ENCODE measurements around the gene HSPB7.
"Not testable (repeated sequence)": the region's sequence is repeated elsewhere in the genome, so short reads cannot be mapped to it uniquely, and the experiment has no call there.

The HSPB7 gene

GRCh38 chr1:16048573-16049189 lies 30.8 kb upstream of the HSPB7 start:
- DNase-seq: no peak

GRCh38 chr1:16047791-16048475 lies 30.1 kb upstream of the HSPB7 start:
- no peak for DNase-seq

- DNase-seq: no peak
Observed at GRCh38 chr1:16046842-16047241, 29.0 kb upstream of the HSPB7 start.

- DNase-seq: no peak
Observed at GRCh38 chr1:16043950-16044349, 26.1 kb upstream of the HSPB7 start.

GRCh38 chr1:16043521-16043920 lies 25.7 kb upstream of the HSPB7 start, which contains the start of gene CLCNKB:
TSS of gene CLCNKB (plus strand) at chr1:16043782. CDS start at chr1:16044493, 711 bp downstream.
- DNase-seq: no peak

- DNase-seq: not testable (repeated sequence)
Observed at GRCh38 chr1:16042654-16043053, 24.8 kb upstream of the HSPB7 start.

GRCh38 chr1:16042096-16042495 lies 24.3 kb upstream of the HSPB7 start:
- no peak for DNase-seq

GRCh38 chr1:16041200-16041599 lies 23.4 kb upstream of the HSPB7 start:
- DNase-seq: no peak

- DNase-seq: not testable (repeated sequence)
Observed at GRCh38 chr1:16039871-16040270, 22.0 kb upstream of the HSPB7 start.

- DNase-seq: no peak
Observed at GRCh38 chr1:16038620-16038912, 20.7 kb upstream of the HSPB7 start.

- DNase-seq: not testable (repeated sequence)
Observed at GRCh38 chr1:16036461-16036860, 18.6 kb upstream of the HSPB7 start.

GRCh38 chr1:16033103-16033632 lies 15.3 kb upstream of the HSPB7 start:
- not testable (repeated sequence) for DNase-seq

- peak; percentile 22 for DNase-seq
Observed at GRCh38 chr1:16032388-16033102, 14.7 kb upstream of the HSPB7 start.

GRCh38 chr1:16031551-16031950 lies 13.7 kb upstream of the HSPB7 start:
- no peak for DNase-seq

- no peak for DNase-seq
Observed at GRCh38 chr1:16029288-16029687, 11.4 kb upstream of the HSPB7 start.

- not testable (repeated sequence) for DNase-seq
Observed at GRCh38 chr1:16029003-16029268, 11.1 kb upstream of the HSPB7 start.

- no peak for DNase-seq
Observed at GRCh38 chr1:16028237-16029002, 10.6 kb upstream of the HSPB7 start.

- no peak for DNase-seq
Observed at GRCh38 chr1:16026723-16027484, 9.1 kb upstream of the HSPB7 start.

- not testable (repeated sequence) for DNase-seq
Observed at GRCh38 chr1:16026302-16026701, 8.5 kb upstream of the HSPB7 start.

GRCh38 chr1:16023050-16023653 lies 5.3 kb upstream of the HSPB7 start:
- no peak for DNase-seq

GRCh38 chr1:16022393-16022792 lies 4.5 kb upstream of the HSPB7 start:
- DNase-seq: no peak

- DNase-seq: no peak
Observed at GRCh38 chr1:16021681-16022080, 3.8 kb upstream of the HSPB7 start, which contains the start of gene CLCNKA. TSS of gene CLCNKA (plus strand) at chr1:16022036. CDS start at chr1:16022620, 584 bp downstream.

All from NCI-H2227 treated with DMSO at 0.1 percent for 48 hours (cell line).